RWPE2 (cell line): Measurements from ENCODE around the gene USP24.

Experiments
- ATAC-seq: fragments of 200-7000 bp; cut with Tn5 transposase; 3 replicates; pipeline ENCODE4 v1.9.1; 2021; ENCODE audit warnings: low read depth
- DNase-seq: peaks from one replicate; pipeline ENCODE4 v3.0.0-alpha.2; 2020; ENCODE audit warnings: low spot score
- H3K27ac ChIP-seq: fragments of 450-650 bp; 2 replicates; pipeline ENCODE4 v1.5.1; 2017; ENCODE audit warnings: mild to moderate bottlenecking; ENCODE audit not compliant: poor library complexity, severe bottlenecking
- H3K27me3 ChIP-seq: fragments of 250-450 bp; sonication (Bioruptor Pico); 2 replicates; pipeline ENCODE4 v1.5.1; 2021; ENCODE audit warnings: mild to moderate bottlenecking, moderate library complexity; ENCODE audit not compliant: insufficient read depth, poor library complexity, severe bottlenecking
- H3K36me3 ChIP-seq: fragments of 250-450 bp; sonication (Bioruptor Pico); 2 replicates; pipeline ENCODE4 v1.5.1; 2020; ENCODE audit warnings: low read depth, mild to moderate bottlenecking, moderate library complexity
- H3K4me1 ChIP-seq: fragments of 250-450 bp; sonication (Bioruptor Pico); 2 replicates; pipeline ENCODE4 v1.5.1; 2021; ENCODE audit warnings: mild to moderate bottlenecking, moderate library complexity; ENCODE audit not compliant: insufficient read depth, poor library complexity, severe bottlenecking
- H3K4me3 ChIP-seq: fragments of 250-450 bp; sonication (Bioruptor Pico); 2 replicates; pipeline ENCODE4 v1.5.1; 2021; ENCODE audit warnings: mild to moderate bottlenecking, moderate library complexity; ENCODE audit not compliant: severe bottlenecking
- H3K9me3 ChIP-seq: fragments of 250-450 bp; sonication (Bioruptor Pico); 2 replicates; pipeline ENCODE4 v1.5.1; 2021; ENCODE audit warnings: mild to moderate bottlenecking, moderate library complexity; ENCODE audit not compliant: severe bottlenecking
- TF ChIP-seq, protein P1 (sequence below): fragments of 450-650 bp; IDR thresholded peaks from one replicate; pipeline ENCODE4 v1.5.1; 2017; ENCODE audit warnings: mild to moderate bottlenecking, moderate library complexity; ENCODE audit not compliant: poor library complexity, severe bottlenecking

The USP24 gene

DNA sequence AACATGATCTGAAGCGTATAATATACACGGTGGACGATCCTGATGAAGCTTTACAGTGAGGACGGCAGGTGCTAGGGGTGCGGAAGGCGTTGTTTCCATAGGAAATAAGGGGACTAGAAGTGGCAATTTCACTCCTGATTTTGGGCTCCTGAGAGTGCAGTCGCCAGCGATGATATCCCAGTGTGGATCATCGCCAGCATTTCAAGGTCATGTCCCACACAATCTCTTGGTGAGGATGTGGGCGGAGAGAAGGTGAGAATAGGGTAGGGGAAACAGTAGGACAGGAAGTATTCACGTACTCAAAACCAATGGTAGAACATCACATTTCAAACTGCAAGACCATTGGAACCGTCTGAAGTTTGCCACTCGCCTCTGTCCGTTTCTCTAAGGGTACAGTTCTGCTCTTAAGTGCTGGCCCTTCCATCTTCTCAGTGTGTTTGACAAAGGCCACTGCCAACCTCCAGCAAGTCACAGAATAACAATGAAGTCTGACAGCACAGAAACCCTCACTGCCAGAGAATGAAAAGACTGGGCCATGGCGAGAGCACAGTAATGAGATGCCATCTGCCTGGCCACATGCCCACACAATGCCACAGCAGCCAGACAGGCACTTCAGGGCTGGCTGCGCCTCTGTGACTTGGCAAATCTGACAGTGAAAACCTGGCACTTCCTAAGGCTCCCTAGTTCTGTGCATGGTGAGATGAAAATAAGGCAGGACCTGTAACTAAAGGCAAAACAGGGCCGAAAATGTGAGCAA lies 148.0 kb downstream of the USP24 start:
- H3K4me1 ChIP-seq, result no peaks in the 10 kb centered on the region
- H3K36me3 ChIP-seq, result peaks cover 78% of the 10 kb centered on the region
- H3K9me3 ChIP-seq, result no peaks in the 10 kb centered on the region
- H3K27ac ChIP-seq, result no peak overlapping the region
- ATAC-seq, result no peak
- TF ChIP-seq, protein P1, sequence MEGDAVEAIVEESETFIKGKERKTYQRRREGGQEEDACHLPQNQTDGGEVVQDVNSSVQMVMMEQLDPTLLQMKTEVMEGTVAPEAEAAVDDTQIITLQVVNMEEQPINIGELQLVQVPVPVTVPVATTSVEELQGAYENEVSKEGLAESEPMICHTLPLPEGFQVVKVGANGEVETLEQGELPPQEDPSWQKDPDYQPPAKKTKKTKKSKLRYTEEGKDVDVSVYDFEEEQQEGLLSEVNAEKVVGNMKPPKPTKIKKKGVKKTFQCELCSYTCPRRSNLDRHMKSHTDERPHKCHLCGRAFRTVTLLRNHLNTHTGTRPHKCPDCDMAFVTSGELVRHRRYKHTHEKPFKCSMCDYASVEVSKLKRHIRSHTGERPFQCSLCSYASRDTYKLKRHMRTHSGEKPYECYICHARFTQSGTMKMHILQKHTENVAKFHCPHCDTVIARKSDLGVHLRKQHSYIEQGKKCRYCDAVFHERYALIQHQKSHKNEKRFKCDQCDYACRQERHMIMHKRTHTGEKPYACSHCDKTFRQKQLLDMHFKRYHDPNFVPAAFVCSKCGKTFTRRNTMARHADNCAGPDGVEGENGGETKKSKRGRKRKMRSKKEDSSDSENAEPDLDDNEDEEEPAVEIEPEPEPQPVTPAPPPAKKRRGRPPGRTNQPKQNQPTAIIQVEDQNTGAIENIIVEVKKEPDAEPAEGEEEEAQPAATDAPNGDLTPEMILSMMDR, result no peak
- no peaks in the 10 kb centered on the region for H3K27me3 ChIP-seq
- DNase-seq, result no peak
- no peak overlapping the region for H3K4me3 ChIP-seq

DNA sequence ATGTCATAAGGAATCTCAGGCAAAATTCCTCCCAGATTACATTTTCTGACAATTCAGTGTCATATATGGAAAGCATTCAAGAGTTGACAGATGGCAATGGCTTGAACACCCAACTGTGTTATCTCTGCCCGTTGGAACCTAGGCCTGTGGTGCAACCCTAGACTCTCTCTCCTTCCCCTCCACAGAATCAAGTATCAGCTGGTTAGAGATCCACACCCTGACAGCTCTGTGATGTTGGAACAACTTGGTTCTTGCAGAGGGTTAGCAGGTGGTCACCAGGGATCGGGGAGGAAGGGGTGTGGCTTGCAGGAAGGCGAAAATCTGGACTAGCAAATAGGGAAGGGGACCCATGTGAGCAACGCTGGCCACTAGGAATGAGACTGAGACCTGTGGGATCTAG lies 149.5 kb downstream of the USP24 start:
- H3K9me3 ChIP-seq, result no peaks in the 10 kb centered on the region
- peaks cover 79% of the 10 kb centered on the region for H3K36me3 ChIP-seq
- H3K27me3 ChIP-seq, result no peaks in the 10 kb centered on the region
- no peak overlapping the region for H3K4me3 ChIP-seq
- TF ChIP-seq, protein P1, result no peak
- no peak for ATAC-seq
- no peak overlapping the region for H3K27ac ChIP-seq
- no peaks in the 10 kb centered on the region for H3K4me1 ChIP-seq
- no peak for DNase-seq

DNA sequence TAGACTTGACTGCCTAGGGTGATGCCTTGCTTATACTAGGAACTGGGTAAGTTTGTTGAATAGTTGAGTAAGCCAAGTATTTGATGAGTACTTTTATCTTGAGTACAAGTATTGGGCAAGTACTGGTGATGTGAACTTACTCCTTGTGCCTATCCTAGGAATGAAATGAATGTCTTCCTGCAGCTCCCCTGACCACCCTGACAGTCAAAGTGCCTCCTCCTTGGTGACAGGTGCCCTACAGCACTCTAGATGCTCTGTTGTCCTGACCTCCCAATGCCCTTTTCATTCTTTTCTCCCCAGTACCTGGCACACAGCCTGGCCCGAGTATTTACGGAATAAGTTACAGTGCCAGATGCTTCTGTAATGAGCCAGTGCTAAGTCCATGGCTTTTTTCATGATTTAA lies 150.3 kb downstream of the USP24 start:
- Histone ChIP-seq H3K27ac (no peak overlapping the region), H3K9me3 (no peaks in the 10 kb centered on the region), H3K4me1 (peaks cover 3% of the 10 kb centered on the region), H3K4me3 (no peak overlapping the region), H3K36me3 (peaks cover 80% of the 10 kb centered on the region), H3K27me3 (no peaks in the 10 kb centered on the region)
- no peak for DNase-seq
- TF ChIP-seq, protein P1, result no peak
- ATAC-seq, result peak; percentile 27

DNA sequence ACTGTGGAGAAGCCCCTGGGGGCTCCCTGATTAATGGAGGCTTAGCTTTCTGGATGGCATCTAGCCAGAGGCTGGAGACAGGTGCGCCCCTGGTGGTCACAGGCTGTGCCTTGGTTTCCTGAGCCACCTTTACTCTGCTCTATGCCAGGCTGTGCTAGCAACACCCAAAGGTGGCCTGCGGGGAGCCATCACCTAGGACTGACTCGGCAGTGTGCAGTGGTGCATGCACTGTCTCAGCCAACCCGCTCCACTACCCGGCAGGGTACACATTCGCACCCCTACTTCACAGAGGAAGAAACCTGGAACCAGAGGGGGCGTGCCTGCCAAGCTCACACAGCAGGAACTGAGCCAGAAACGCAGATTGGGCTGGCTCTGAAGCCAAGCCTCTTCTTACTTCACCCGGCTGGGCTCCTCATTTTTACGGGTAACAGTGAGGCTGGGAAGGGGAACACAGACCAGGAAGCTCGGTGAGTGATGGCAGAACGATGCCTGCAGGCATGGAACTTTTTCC lies 151.0 kb downstream of the USP24 start:
- peak; percentile 21; the same call in 1 of the 3 replicates for ATAC-seq
- Histone ChIP-seq H3K36me3 (peaks cover 86% of the 10 kb centered on the region), H3K27ac (no peak overlapping the region), H3K4me1 (peaks cover 9% of the 10 kb centered on the region), H3K4me3 (no peak overlapping the region), H3K9me3 (no peaks in the 10 kb centered on the region), H3K27me3 (no peaks in the 10 kb centered on the region)
- TF ChIP-seq, protein P1, result peak; percentile 25
- DNase-seq, result no peak

DNA sequence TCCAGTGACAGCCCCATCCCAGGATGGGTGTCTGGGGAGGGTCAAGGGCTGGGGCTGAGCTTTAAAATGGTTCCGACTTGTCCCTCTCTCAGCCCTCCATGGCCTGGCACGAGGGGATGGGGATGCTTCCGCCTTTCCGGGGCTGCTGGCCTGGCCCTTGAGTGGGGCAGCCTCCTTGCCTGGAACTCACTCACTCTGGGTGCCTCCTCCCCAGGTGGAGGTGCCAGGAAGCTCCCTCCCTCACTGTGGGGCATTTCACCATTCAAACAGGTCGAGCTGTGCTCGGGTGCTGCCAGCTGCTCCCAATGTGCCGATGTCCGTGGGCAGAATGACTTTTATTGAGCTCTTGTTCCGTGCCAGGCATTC lies 151.6 kb downstream of the USP24 start:
- H3K9me3 ChIP-seq, result no peaks in the 10 kb centered on the region
- H3K4me1 ChIP-seq, result peaks cover 12% of the 10 kb centered on the region
- H3K36me3 ChIP-seq, result peaks cover 86% of the 10 kb centered on the region
- no peak for ATAC-seq
- TF ChIP-seq, protein P1, result no peak
- no peak overlapping the region for H3K4me3 ChIP-seq
- no peaks in the 10 kb centered on the region for H3K27me3 ChIP-seq
- DNase-seq, result no peak
- no peak overlapping the region for H3K27ac ChIP-seq
